DOHH2 (cell line): ENCODE results near the gene IREB2.

ENCODE experiments used
- H3F3A ChIP-seq: fragments of 200-600 bp; sonication (generic), shearing (Covaris generic); 2 replicates; pipeline ENCODE4 v1.6.0; 2016; ENCODE audit warnings: antibody characterized with exemption, mild to moderate bottlenecking; ENCODE audit not compliant: control insufficient read depth, insufficient read depth
- H3K27ac ChIP-seq: fragments of 200-600 bp; sonication (generic); 2 replicates; pipeline ENCODE4 v1.5.1; 2014; ENCODE audit warnings: low read depth, mild to moderate bottlenecking, low read length, moderate library complexity
- H3K27me3 ChIP-seq: fragments of 200-600 bp; sonication (generic); 2 replicates; pipeline ENCODE4 v1.6.1; 2014; ENCODE audit warnings: mild to moderate bottlenecking, low read length, mixed read lengths; ENCODE audit not compliant: control insufficient read depth
- H3K36me3 ChIP-seq: fragments of 200-600 bp; sonication (generic); 2 replicates; pipeline ENCODE4 v1.6.1; 2014; ENCODE audit warnings: mild to moderate bottlenecking, low read length, moderate library complexity, mixed read lengths; ENCODE audit not compliant: control insufficient read depth
- H3K4me1 ChIP-seq: fragments of 200-600 bp; sonication (generic); 2 replicates; pipeline ENCODE4 v1.6.1; 2014; ENCODE audit warnings: mild to moderate bottlenecking, low read length, mixed read lengths; ENCODE audit not compliant: control insufficient read depth
- H3K4me2 ChIP-seq: fragments of 200-600 bp; sonication (generic); 2 replicates; pipeline ENCODE4 v1.6.0; 2014; ENCODE audit warnings: mild to moderate bottlenecking, low read length, moderate library complexity
- H3K4me3 ChIP-seq: fragments of 200-600 bp; sonication (generic); 2 replicates; pipeline ENCODE4 v1.5.1; 2014; ENCODE audit warnings: mild to moderate bottlenecking, low read length, mixed read lengths
- H3K79me2 ChIP-seq: fragments of 200-600 bp; sonication (generic); 2 replicates; pipeline ENCODE4 v1.6.1; 2014; ENCODE audit warnings: mild to moderate bottlenecking, low read length, mixed read lengths; ENCODE audit not compliant: control insufficient read depth
- H3K9me2 ChIP-seq: fragments of 200-600 bp; sonication (generic); replicated peaks from 2 replicates; pipeline ENCODE4 v1.6.1; 2014; ENCODE audit warnings: mild to moderate bottlenecking, low read length, mixed read lengths; ENCODE audit not compliant: control insufficient read depth
- H3K9me3 ChIP-seq: fragments of 200-600 bp; sonication (generic); 2 replicates; pipeline ENCODE4 v1.6.1; 2014; ENCODE audit warnings: antibody characterized with exemption, low read length, mixed read lengths; ENCODE audit not compliant: control insufficient read depth, insufficient read depth
- H4K20me1 ChIP-seq: fragments of 200-600 bp; sonication (generic); 2 replicates; pipeline ENCODE4 v1.6.0; 2014; ENCODE audit warnings: low read depth, mild to moderate bottlenecking, antibody characterized with exemption, low read length, moderate library complexity; ENCODE audit not compliant: control insufficient read depth, insufficient read depth
- EZH2phosphoT487 ChIP-seq: fragments of 200-600 bp; sonication (generic); IDR thresholded peaks from 2 replicates; pipeline ENCODE4 v1.6.1; 2017; ENCODE audit warnings: borderline replicate concordance, mild to moderate bottlenecking, antibody characterized with exemption, low read length, moderate library complexity, mixed read lengths
- TF ChIP-seq, protein P1 (sequence below): fragments of 200-600 bp; sonication (generic); IDR thresholded peaks from one replicate; pipeline ENCODE4 v1.5.1; 2014; ENCODE audit warnings: antibody characterized with exemption, mild to moderate bottlenecking, low read depth, low read length; ENCODE audit not compliant: poor library complexity, severe bottlenecking

IREB2 gene

DNA sequence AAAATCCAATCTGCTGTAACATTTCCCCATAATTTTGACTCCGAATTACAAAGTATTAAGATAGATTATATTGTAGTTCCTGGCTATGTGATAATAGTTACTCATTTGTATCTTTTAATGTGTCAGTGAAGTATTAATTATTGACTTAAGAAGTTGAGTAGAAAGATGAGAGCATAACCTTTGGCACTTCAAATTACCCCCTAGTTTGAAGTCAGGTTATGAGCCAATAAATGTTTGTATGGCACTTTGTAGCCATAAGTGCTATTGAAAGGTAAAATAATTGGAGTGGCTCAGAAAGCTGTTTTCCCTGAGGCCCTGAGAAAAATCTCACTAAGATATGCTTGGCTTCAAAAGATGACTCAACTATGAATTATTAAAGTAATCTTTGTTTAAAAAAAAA is 31.0 kb downstream of the IREB2 start:
- H3K27me3 ChIP-seq, result no peaks in the 10 kb centered on the region
- H3F3A ChIP-seq, result no peaks in the 10 kb centered on the region
- H3K9me3 ChIP-seq, result no peaks in the 10 kb centered on the region
- peaks cover 89% of the 10 kb centered on the region for H3K36me3 ChIP-seq
- TF ChIP-seq, protein P1, sequence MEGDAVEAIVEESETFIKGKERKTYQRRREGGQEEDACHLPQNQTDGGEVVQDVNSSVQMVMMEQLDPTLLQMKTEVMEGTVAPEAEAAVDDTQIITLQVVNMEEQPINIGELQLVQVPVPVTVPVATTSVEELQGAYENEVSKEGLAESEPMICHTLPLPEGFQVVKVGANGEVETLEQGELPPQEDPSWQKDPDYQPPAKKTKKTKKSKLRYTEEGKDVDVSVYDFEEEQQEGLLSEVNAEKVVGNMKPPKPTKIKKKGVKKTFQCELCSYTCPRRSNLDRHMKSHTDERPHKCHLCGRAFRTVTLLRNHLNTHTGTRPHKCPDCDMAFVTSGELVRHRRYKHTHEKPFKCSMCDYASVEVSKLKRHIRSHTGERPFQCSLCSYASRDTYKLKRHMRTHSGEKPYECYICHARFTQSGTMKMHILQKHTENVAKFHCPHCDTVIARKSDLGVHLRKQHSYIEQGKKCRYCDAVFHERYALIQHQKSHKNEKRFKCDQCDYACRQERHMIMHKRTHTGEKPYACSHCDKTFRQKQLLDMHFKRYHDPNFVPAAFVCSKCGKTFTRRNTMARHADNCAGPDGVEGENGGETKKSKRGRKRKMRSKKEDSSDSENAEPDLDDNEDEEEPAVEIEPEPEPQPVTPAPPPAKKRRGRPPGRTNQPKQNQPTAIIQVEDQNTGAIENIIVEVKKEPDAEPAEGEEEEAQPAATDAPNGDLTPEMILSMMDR, result no peak
- no peak for TF ChIP-seq EZH2phosphoT487
- no peaks in the 10 kb centered on the region for H3K9me2 ChIP-seq
- H4K20me1 ChIP-seq, result no peaks in the 10 kb centered on the region
- no peak overlapping the region for H3K27ac ChIP-seq
- H3K79me2 ChIP-seq, result peaks cover 10% of the 10 kb centered on the region
- H3K4me2 ChIP-seq, result no peak overlapping the region
- H3K4me3 ChIP-seq, result no peak overlapping the region
- no peaks in the 10 kb centered on the region for H3K4me1 ChIP-seq

DNA sequence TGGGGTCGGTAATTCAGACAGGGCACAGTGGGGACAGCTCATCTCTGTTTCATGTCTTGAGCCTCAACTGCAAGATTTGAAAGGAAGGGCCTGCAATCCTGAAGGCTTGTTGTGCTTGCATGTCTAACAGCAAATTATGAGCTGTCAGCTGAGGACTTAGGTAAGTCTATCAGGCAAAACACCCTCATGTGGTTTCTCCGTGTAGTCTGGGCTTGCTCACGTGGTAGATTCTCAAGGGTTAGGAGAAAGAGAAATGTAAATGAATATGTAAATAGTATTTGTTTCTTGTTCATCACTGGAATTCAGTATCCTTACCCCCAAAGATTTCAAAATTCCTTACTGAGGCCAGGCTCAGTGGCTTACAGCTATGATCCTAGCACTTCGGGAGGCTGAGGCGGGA is 39.3 kb downstream of the IREB2 start:
- Histone ChIP-seq H3K36me3 (peaks cover 67% of the 10 kb centered on the region), H3K79me2 (no peaks in the 10 kb centered on the region), H3K27ac (no peak overlapping the region), H3F3A (no peaks in the 10 kb centered on the region), H3K4me2 (no peak overlapping the region), H3K9me2 (no peaks in the 10 kb centered on the region), H3K4me3 (no peak overlapping the region), H3K9me3 (no peaks in the 10 kb centered on the region), H4K20me1 (no peaks in the 10 kb centered on the region), H3K4me1 (no peaks in the 10 kb centered on the region), H3K27me3 (no peaks in the 10 kb centered on the region)
- TF ChIP-seq EZH2phosphoT487, result no peak
- TF ChIP-seq, protein P1, result no peak

- H3K4me2 ChIP-seq, result no peak overlapping the region
- H3F3A ChIP-seq, result no peaks in the 10 kb centered on the region
- H3K36me3 ChIP-seq, result peaks cover 69% of the 10 kb centered on the region
- no peaks in the 10 kb centered on the region for H4K20me1 ChIP-seq
- H3K4me1 ChIP-seq, result no peaks in the 10 kb centered on the region
- H3K4me3 ChIP-seq, result no peak overlapping the region
- H3K9me2 ChIP-seq, result no peaks in the 10 kb centered on the region
- TF ChIP-seq, protein P1, result no peak
- TF ChIP-seq EZH2phosphoT487, result no peak
- no peaks in the 10 kb centered on the region for H3K79me2 ChIP-seq
- no peaks in the 10 kb centered on the region for H3K27me3 ChIP-seq
- no peak overlapping the region for H3K27ac ChIP-seq
- no peaks in the 10 kb centered on the region for H3K9me3 ChIP-seq
Observed at GRCh38 chr15:78479650-78480049, 41.6 kb downstream of the IREB2 start.

DNA sequence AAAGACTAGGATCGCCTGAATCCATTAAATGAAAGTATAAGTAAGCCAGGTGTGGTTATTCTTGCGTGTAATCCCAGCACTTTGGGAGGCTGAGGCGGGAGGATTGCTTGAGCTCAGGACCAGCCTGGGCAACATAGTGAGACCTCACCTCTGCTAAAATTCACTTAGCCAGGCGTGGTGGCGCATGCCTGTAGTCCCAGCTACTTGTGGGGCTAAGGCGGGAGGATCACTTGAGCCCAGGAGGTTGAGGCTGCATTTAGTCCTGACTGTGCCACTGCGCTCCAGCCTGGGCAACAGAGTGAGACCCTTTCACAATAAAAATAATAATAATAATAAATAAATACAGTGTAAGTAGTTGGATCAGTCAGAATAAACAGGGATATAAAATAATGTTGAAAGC is 43.9 kb downstream of the IREB2 start:
- H3K79me2 ChIP-seq, result no peaks in the 10 kb centered on the region

More for the DNA sequence above, 43.9 kb downstream of the IREB2 start:
- Histone ChIP-seq H3K9me2 (no peaks in the 10 kb centered on the region), H3F3A (no peaks in the 10 kb centered on the region), H3K4me3 (no peak overlapping the region), H3K9me3 (no peaks in the 10 kb centered on the region), H3K4me2 (no peak overlapping the region), H3K4me1 (no peaks in the 10 kb centered on the region), H3K27me3 (no peaks in the 10 kb centered on the region), H3K36me3 (peaks cover 72% of the 10 kb centered on the region), H3K27ac (no peak overlapping the region), H4K20me1 (no peaks in the 10 kb centered on the region)
- TF ChIP-seq, protein P1, result no peak
- TF ChIP-seq EZH2phosphoT487, result no peak
